ENCODE measurements around the gene ABCA12.

GRCh38 chr2:214934006-214934405 lies 204.4 kb downstream of the ABCA12 start:
- TF ChIP-seq ZNF574 (CRISPR knock-in tag; IDR thresholded peaks at IDR 0.05) (no peak), CTCF (CRISPR knock-in tag; IDR thresholded peaks at IDR 0.05) (no peak), NFIC (IDR thresholded peaks at IDR 0.05; ENCODE audit: low read length) (no peak), ZNF446 (CRISPR knock-in tag; IDR thresholded peaks at IDR 0.05) (no peak), GMEB2 (CRISPR knock-in tag; IDR thresholded peaks at IDR 0.05; ENCODE audit: low read depth) (no peak), KAT2B (IDR thresholded peaks at IDR 0.05; ENCODE audit: borderline replicate concordance, low read depth, low read length) (no peak), SMAD3 (CRISPR knock-in tag; IDR thresholded peaks at IDR 0.05) (no peak), HMG20B (CRISPR knock-in tag; conservative IDR thresholded peaks at IDR 0.05) (no peak), ZNF253 (CRISPR knock-in tag; IDR thresholded peaks at IDR 0.05; ENCODE audit: borderline replicate concordance) (no peak), ZNF816 (CRISPR knock-in tag; IDR thresholded peaks at IDR 0.05; ENCODE audit: borderline replicate concordance) (no peak), ZFP1 (CRISPR knock-in tag; IDR thresholded peaks at IDR 0.05) (no peak)

Measured in HepG2 (cell line).